GM04504 (cell line): ENCODE results near the gene SORCS3.

Source experiments
- DNase-seq: peaks from one replicate; pipeline ENCODE4 v3.0.0-alpha.2; 2012; ENCODE audit warnings: low read depth

Gene SORCS3

DNA sequence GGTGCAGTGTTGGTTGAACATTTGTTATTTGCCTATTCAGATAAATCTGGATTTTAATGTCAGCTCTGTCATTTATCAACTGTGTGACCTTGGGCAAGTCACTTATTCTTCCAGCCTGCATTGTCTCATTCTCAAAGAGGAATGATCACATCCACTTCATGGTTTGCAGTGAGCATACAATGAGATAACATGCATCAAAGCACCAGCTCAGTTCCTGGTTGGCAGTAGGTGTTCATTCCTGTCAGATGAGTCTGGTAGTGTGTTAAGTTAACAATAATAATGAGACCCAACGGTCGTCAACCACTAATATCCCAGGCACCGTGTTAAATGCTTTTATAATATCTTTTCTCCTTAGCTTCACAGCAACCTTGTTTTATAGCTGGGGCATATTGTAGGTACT is 137.3 kb downstream of the SORCS3 start:
- DNase-seq: no peak

DNA sequence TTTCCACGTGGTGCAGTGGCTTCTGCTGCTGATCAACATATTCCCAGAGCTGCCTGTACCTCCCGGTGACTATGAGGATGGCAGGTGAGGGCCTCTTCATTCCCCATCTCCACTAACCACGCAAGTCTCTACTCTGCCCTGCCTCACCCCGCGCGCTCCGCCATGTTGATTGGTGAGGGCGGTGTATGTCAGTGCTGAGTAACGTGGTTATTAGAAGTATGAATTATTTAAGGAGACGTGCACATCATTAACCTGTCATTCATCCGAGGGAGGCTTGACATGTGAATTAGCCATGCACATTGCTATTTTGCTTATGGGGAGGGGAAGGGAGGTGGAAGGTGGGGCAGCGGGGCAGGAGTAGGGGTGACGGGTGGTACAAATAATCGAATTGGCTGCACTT is 138.6 kb downstream of the SORCS3 start:
- DNase-seq: no peak

DNA sequence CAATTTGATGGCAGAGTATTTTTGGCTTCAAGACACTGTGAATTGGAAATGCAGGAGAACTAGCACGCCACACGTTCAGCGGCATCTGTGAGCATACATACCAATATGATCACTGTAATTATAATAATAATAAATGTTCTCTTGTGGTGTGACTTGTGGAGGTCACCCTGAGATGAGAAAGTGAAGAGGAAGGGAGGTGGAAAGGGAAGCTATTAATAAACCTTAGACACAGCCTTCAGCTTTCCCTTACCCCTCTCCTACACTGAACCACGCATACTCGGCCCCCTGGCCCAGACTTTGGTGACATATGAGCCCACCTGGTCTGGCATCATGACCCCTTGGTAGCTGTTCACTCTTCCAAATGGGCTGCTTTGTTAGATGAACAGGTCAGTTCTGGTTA is 139.1 kb downstream of the SORCS3 start:
- DNase-seq: no peak

GRCh38 chr10:104780946-104781595 is 140.0 kb downstream of the SORCS3 start:
- no peak for DNase-seq

GRCh38 chr10:104784452-104784851 is 143.4 kb downstream of the SORCS3 start:
- DNase-seq: no peak

DNA sequence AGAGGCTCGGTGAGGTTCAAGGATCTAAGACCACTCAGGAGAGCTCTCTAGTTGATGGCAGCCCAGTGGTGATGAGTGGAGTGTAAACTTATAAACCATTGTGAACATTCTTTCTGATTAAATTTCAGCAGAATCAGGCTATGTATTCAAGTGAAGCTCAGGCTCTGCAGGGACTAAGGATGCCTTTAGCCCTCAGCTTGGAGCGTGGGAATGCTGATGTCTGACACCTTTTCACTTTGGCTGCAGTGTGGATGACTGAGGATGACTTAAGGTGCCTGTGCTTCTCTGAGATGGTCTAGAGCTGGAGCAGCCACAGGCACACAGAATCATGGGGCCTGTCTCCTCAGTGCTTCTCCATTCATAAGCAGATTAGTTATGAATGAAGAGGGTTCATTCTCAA is 150.4 kb downstream of the SORCS3 start:
- no peak for DNase-seq

DNA sequence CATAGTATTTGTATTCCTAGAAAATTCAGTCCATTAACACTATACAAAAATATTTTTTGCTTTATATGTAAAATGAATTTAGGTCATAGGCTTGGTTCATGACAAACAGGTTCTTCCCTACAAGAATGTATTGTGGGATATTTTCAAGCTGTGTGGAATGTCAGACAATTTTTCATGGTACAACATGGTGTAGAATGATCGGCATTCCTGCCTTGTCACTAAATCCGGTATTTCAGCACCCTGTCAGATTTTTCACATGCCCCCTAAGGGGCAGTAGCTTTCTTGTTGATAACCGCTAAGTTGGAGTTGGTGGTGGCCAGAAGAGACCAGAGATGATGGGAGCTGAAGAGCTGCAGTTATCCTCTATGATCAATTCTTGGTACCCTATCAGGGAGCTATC is 154.3 kb downstream of the SORCS3 start:
- DNase-seq: no peak

DNA sequence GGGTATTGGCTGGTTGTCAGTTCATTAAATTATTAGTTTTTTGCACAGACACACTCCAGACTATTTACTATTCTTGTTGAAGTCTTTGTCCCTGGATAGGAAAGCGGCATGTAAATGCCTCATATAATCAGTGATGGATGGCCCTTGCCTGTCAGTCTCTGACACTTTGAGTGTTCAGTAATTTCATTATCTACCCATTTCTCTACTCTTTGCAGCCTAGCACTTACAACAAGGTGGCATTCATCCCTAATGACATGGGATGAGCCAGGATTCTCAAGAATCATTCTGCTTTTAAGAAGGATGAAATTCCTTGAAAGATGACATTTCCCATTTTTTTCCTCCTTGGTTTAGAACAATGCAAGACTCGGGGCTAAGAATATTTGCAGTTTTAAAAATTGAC is 155.7 kb downstream of the SORCS3 start:
- DNase-seq: no peak

DNA sequence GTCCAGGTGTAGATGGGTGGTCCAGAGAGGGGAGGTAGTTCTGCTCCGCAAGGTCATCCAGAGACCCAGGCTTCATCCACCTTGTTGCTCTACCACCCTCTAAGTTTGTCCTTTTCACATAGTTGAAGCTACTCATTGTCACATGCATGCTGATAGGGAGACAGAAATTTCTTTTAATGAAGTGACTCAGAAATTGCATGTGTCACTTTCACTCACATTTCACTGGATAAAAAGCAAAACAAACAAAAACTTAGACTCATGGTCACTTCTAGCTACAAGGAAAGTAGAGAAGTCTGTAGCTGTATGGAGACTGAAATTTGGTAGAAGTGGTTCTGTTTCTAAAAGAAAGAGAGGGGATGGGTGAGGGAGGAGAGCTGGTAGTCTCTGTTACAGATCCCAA is 161.9 kb downstream of the SORCS3 start:
- DNase-seq: no peak

GRCh38 chr10:104804880-104805279 is 163.8 kb downstream of the SORCS3 start:
- DNase-seq: no peak

DNA sequence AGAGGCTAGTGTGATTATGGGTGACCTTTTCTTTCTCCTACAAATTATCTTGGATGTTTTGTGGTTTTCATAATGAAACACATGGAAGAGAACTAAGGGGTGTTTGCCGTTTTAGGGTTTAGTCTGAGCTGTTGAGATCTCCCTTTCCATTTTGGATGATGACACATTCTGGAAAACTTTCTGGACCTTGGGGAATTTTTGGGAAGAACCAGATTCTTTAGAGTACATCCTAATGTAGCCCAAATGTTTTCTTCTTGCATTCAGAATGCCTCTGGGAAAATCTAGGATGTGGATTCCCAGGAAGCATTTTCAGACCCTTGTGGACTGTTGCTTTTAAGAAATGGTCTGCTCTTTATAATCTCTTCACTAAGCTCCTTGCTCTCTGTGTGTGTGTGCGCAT is 165.7 kb downstream of the SORCS3 start:
- no peak for DNase-seq

GRCh38 chr10:104807581-104808310 is 166.7 kb downstream of the SORCS3 start:
- DNase-seq: no peak

- no peak for DNase-seq
Observed at GRCh38 chr10:104809288-104810090, 168.4 kb downstream of the SORCS3 start.

DNA sequence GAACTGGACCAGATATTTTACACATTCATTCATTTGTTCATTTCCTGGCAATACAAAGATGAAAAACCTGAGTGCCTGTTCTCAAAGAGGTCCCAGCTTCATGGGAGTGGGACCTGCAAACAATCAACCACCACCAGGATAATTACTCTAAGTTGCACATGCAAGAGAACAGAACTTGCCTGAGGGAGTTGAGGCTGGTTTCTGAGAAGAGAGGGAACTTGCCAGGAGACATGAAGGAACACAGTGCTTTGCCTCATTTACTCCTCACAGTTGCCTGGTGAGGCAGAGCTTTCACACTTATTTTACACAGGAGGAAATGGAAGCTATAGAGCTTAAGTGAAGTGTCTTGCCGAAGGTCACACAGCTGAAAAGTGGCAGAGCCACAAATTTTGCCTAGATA is 170.1 kb downstream of the SORCS3 start:
- DNase-seq: no peak

DNA sequence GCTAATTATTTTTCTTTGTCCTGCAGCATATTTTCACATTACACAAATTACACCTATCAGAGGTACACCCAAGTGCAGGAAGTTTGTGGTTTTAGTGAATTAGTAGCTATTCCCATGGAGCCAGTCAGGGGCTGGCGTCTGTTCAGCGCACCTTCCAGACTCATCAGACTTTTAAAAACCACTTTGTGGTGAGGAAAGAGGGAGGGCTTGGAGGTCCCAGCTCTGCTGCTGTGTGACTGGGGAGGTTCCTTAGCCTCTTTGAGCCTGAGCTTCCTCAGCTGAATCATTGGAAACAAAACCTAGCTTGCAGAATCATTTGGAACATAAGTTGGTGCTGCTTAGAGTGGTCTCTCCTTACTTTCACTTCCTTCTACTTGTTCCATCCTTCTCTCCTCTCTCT is 175.4 kb downstream of the SORCS3 start:
- no peak for DNase-seq

DNA sequence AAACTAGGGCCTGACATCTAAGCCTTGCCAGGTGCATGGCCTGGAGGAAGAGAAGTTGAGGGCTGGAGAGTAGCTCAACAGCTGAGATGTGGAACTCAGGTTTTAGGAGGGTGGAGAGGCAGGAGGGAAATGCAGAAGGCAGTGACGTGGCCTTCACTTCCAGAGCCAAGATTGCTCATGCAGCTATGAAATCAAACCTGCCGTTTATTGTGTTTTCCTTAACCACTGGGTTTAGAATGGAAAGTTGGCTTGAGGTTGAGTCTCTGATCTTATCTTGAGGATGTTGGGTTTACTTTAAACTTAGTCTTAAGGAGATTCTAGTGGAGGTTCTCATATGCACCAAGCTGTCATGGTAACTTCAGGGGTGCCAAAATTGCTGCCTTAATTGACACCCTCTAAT is 178.6 kb downstream of the SORCS3 start:
- no peak for DNase-seq

DNA sequence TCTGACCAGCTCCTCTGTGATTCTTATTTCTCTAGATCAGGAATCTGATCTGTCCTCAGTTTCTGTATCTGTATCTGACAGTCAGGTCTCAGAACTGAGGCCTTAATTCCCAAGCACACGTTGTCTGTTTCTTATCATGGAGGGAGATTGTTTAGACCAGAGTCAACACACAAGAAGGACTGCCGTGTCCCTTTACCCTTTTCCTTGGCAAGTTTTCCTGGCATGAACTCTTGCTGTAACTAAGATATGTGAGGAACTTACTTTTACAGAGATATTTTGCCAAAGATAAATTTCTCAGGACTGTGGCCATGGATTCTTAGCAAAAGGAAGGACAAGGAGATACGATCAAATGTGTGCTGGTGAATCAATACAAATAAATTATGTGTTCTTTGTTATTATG is 181.0 kb downstream of the SORCS3 start:
- DNase-seq: no peak

GRCh38 chr10:104824380-104825006 is 183.4 kb downstream of the SORCS3 start:
- DNase-seq: no peak

GRCh38 chr10:104831272-104831671 is 190.2 kb downstream of the SORCS3 start:
- DNase-seq: no peak

DNA sequence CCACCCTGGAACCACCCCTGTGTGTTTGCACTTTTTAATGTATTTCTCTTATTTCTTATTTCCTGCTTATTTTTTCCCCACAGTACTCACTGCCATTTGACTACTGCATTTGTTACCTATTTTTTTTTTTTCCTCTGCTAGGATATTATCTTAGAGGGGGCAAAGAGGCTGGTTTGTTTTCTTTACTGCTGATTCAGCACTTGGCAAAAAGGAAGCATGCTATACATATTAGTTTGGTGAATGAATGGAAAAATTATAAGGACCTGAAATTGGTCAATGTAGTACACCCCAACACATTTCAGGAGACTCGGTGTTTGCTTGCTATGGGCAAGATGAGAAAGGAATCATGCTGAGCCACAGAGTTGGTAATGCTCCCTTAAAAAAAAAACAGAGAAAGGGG is 193.5 kb downstream of the SORCS3 start:
- no peak for DNase-seq

- DNase-seq: no peak
Observed at GRCh38 chr10:104835422-104835821, 194.3 kb downstream of the SORCS3 start.

GRCh38 chr10:104842704-104843103 is 201.6 kb downstream of the SORCS3 start:
- DNase-seq: no peak

DNA sequence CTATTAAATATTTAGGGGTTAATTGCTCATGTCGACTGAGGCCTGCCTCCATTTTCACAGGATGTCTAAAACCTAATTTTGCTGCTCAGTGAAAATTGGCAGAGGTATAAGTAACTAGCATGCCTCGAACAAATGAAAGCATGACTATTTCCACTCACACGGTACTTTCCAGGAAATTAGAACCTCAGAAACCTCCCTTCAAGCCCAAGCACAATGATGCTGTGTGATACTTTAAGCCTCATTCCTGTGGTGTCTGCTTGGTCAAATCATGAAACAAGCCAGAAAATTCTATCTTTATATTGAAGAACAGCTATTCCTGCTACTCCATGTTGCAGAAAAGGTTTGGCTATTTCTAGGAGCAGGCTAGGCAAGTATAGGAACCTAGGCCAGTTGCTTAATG is 203.0 kb downstream of the SORCS3 start:
- DNase-seq: no peak
